GM23248 (cell line): Measurements from ENCODE around the gene DAPK1. TPM values are rescaled to one million over a fixed set of nuclear protein-coding genes. Genes with fewer than 3 reads are reported as not detected.
A peak's percentile ranks its signal among the peaks of the same experiment; 100 is the strongest.

Experiments used
- DNase-seq: peaks from one replicate; pipeline ENCODE4 v3.0.0-alpha.2; 2015
- H2AFZ ChIP-seq: fragments of 200-600 bp; sonication (generic); 2 replicates; pipeline ENCODE4 v1.6.1; 2016; ENCODE audit warnings: antibody characterized with exemption
- H3F3A ChIP-seq: fragments of 200-600 bp; sonication (generic); 2 replicates; pipeline ENCODE4 v1.6.1; 2016; ENCODE audit warnings: mild to moderate bottlenecking, antibody characterized with exemption, mixed run types; ENCODE audit not compliant: insufficient read depth
- H3K27ac ChIP-seq: fragments of 200-600 bp; sonication (generic); 2 replicates; pipeline ENCODE4 v1.5.1; 2016; ENCODE audit warnings: mild to moderate bottlenecking
- H3K27me3 ChIP-seq: fragments of 200-600 bp; sonication (generic); replicated peaks from 2 replicates; pipeline ENCODE4 v1.6.1; 2016; ENCODE audit warnings: mild to moderate bottlenecking; ENCODE audit not compliant: insufficient read depth
- H3K36me3 ChIP-seq: fragments of 200-600 bp; sonication (generic); 2 replicates; pipeline ENCODE4 v1.6.1; 2016; ENCODE audit warnings: low read depth, mild to moderate bottlenecking
- H3K4me1 ChIP-seq: fragments of 200-600 bp; sonication (generic); 2 replicates; pipeline ENCODE4 v1.6.1; 2016; ENCODE audit warnings: mild to moderate bottlenecking; ENCODE audit not compliant: insufficient read depth
- H3K4me2 ChIP-seq: fragments of 200-600 bp; sonication (generic); one replicate; pipeline ENCODE4 v1.6.1; 2016; ENCODE audit warnings: mild to moderate bottlenecking; ENCODE audit not compliant: unreplicated experiment
- H3K4me3 ChIP-seq: fragments of 200-600 bp; sonication (generic); 2 replicates; pipeline ENCODE4 v1.5.1; 2016; ENCODE audit warnings: mild to moderate bottlenecking
- H3K79me2 ChIP-seq: fragments of 200-600 bp; sonication (generic); 2 replicates; pipeline ENCODE4 v1.6.1; 2016; ENCODE audit warnings: mild to moderate bottlenecking; ENCODE audit not compliant: insufficient read depth
- H3K9ac ChIP-seq: fragments of 200-600 bp; sonication (generic); 2 replicates; pipeline ENCODE4 v1.6.1; 2016; ENCODE audit warnings: mild to moderate bottlenecking
- H3K9me2 ChIP-seq: fragments of 200-600 bp; sonication (generic); 2 replicates; pipeline ENCODE4 v1.6.1; 2016; ENCODE audit warnings: mixed run types, mild to moderate bottlenecking, moderate library complexity; ENCODE audit not compliant: insufficient read depth
- H3K9me3 ChIP-seq: fragments of 200-600 bp; sonication (generic); one replicate; pipeline ENCODE4 v1.6.1; 2017; ENCODE audit warnings: low read depth
- H4K20me1 ChIP-seq: fragments of 200-600 bp; sonication (generic); 2 replicates; pipeline ENCODE4 v1.6.0; 2016; ENCODE audit not compliant: insufficient read depth
- EZH2 ChIP-seq: fragments of 200-600 bp; sonication (generic); IDR thresholded peaks from 2 replicates; pipeline ENCODE4 v1.6.1; 2018; ENCODE audit warnings: antibody characterized with exemption, mild to moderate bottlenecking; ENCODE audit not compliant: insufficient read depth, poor library complexity, severe bottlenecking
- EZH2phosphoT487 ChIP-seq: fragments of 200-600 bp; sonication (generic); IDR thresholded peaks from 2 replicates; pipeline ENCODE4 v1.6.1; 2018; ENCODE audit warnings: antibody characterized with exemption, moderate library complexity, mild to moderate bottlenecking, low read depth; ENCODE audit not compliant: insufficient read depth
- WGBS, 2 experiments: methylation state at CpG; one replicate each; pipeline ENCODE4 v1.1.6; 2015 to 2017; ENCODE audit warnings: low lambda C conversion rate in 2 of 2, low coverage in 1 of 2; ENCODE audit errors: missing lambda C conversion rate in 2 of 2; 5-methylcytosine and 5-hydroxymethylcytosine counted together
- in situ Hi-C: fragments of 300-500 bp; cut with MboI; formaldehyde crosslinking; loops from 2 replicates; pipeline ENCODE4 v1.15.0; 2020
- polyA plus RNA-seq: library from polyadenylated mRNA; unstranded; fragments of >200 nt; fragmentation: Nextera tagmentation; extraction: Ambion mirVana; gene quantifications from 2 replicates; pipeline ENCODE4 v1.2.1, GENCODE V29; 2016
- total RNA-seq: library from RNA; depleted of rRNA; stranded (reverse); fragments of >200 nt; shearing (Covaris generic); gene quantifications from 2 replicates; pipeline ENCODE4 v1.2.3, GENCODE V29; 2014

The DAPK1 gene
- total and polyA plus RNA-seq, 2 experiments from 2014 or later: 1.6 to 1.9 TPM

DNA sequence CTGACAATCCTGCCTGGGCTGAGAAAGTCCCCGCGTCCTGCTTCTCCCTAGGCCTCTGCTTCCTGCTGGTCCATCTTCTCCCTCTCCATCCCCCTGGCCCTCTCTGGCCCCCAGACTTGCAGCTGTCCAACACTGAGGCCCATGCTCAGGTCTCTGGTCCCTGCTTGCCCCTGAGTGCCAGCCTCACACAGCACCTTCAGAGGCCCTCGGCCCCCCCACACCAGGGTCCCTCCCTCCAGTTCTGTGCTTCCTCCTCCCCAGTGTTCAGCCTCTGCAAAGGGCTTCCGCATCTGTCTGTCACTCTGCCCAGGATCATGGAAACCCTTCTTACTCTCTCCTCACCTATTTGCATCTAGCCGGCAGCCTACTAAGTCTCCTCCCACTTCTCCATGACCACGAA is 165.9 kb downstream of the DAPK1 start:
- TF ChIP-seq EZH2phosphoT487: no peak
- TF ChIP-seq EZH2: no peak
- no peak for DNase-seq
- Histone ChIP-seq H3K9ac (no peak overlapping the region), H4K20me1 (no peaks in the 10 kb centered on the region), H3K9me3 (no peaks in the 10 kb centered on the region), H2AFZ (no peak overlapping the region), H3K36me3 (no peaks in the 10 kb centered on the region), H3K27me3 (no peaks in the 10 kb centered on the region), H3K79me2 (no peaks in the 10 kb centered on the region), H3K4me3 (no peak overlapping the region), H3K27ac (no peak overlapping the region), H3F3A (0 out of 2 replicates have a peak, but pooled peaks cover 6% of the 10 kb centered on the region), H3K4me1 (no peaks in the 10 kb centered on the region), H3K4me2 (no peak overlapping the region), H3K9me2 (no peaks in the 10 kb centered on the region)
- 63 to 77% methylated on average over 5 to 6 of the region's 6 CpGs for WGBS, 2 experiments
- in situ Hi-C loops: loop anchor here (5.0 to 10.0 kb wide), 2 partner anchors 321 to 1249 kb away; no protein-coding TSS in a partner anchor

DNA sequence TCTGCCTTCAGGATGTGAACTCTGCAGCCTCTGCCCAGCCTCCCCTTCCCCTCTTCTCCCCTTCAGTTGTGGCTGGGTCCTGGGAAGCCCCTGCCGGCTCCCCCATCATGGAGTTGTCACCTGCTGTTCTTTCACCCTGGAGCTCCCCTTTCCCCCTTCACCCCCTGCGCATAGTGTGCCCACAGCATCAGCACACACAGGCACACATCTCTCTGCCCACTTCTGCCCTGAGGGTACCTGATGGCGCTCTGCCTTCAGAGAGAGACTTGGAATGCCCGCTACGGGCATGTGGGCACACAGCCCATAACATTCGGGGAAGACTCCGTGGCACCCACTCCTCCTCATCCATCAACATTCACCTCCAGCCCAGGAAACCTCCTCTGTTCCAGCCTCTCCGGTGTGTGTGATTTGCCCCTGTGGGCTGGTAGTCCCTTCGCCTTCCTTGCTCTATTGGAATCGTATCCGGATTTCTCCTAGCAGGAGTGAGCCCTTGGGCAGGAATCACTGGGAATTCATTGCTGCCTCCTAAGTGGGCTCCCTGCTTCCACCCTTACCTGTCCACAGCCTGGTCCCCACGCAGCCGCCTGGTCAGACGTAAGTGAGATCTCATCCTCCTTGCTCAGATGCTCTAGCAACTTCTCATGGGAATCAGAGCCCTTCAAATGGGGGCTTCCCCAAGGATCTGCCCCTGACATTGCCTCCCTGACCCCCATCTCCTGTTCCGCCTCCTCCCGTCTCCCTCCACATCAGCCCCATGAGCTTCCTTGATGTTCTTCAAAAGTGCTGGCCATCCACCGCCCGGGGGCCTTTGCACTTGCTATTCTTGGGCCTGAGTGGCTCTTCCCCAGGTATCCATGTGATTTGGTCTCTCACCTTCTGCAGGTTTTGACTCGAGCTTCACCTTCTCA is 166.7 kb downstream of the DAPK1 start:
- TF ChIP-seq EZH2phosphoT487 (no peak), EZH2 (no peak)
- 0 out of 2 replicates have a peak, but pooled peaks cover 6% of the 10 kb centered on the region for H3F3A ChIP-seq
- H3K9me2 ChIP-seq: no peaks in the 10 kb centered on the region
- no peak overlapping the region for H3K27ac ChIP-seq
- H3K4me2 ChIP-seq: no peak overlapping the region
- H3K4me1 ChIP-seq: no peaks in the 10 kb centered on the region
- no peaks in the 10 kb centered on the region for H3K9me3 ChIP-seq
- DNase-seq: no peak
- H3K36me3 ChIP-seq: no peaks in the 10 kb centered on the region
- in situ Hi-C loops: loop anchor here (5.0 to 10.0 kb wide), 2 partner anchors 322 to 1250 kb away; no protein-coding TSS in a partner anchor
- 74 to 76% methylated on average over 19 of the region's 19 CpGs for WGBS, 2 experiments
- H3K9ac ChIP-seq: no peak overlapping the region
- H2AFZ ChIP-seq: no peak overlapping the region
- no peaks in the 10 kb centered on the region for H4K20me1 ChIP-seq
- no peak overlapping the region for H3K4me3 ChIP-seq
- no peaks in the 10 kb centered on the region for H3K27me3 ChIP-seq
- no peaks in the 10 kb centered on the region for H3K79me2 ChIP-seq

DNA sequence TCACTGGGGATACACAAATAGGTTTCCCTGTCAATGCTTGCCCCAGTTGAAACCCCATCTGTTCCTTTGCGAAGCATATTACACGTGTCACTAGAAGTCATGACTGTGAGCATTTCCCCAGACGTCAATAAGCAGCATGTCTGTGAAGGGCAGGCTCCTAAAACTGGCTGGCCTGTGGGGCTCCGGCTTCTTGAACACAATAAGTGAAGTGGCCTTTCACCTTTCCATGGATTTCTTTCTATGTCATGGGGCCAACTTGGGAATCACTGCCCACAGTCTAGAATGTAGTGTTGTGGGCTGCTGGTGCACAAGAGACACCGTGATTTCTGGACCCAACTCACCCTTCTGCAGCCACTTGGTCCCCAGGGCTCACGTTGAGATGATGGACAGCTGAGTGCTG is 167.8 kb downstream of the DAPK1 start:
- Histone ChIP-seq H2AFZ (no peak overlapping the region), H4K20me1 (no peaks in the 10 kb centered on the region), H3K9me2 (no peaks in the 10 kb centered on the region), H3K9ac (no peak overlapping the region), H3K79me2 (no peaks in the 10 kb centered on the region), H3K36me3 (no peaks in the 10 kb centered on the region), H3K4me1 (no peaks in the 10 kb centered on the region), H3F3A (0 out of 2 replicates have a peak, but pooled peaks cover 6% of the 10 kb centered on the region), H3K27ac (no peak overlapping the region), H3K27me3 (no peaks in the 10 kb centered on the region), H3K4me2 (no peak overlapping the region), H3K9me3 (no peaks in the 10 kb centered on the region), H3K4me3 (no peak overlapping the region)
- DNase-seq: no peak
- in situ Hi-C loops: loop anchor here (10.0 kb wide), 1 partner anchor 1251 kb away; no protein-coding TSS in a partner anchor
- 60 to 62% methylated on average over 6 of the region's 6 CpGs for WGBS, 2 experiments
- no peak for TF ChIP-seq EZH2phosphoT487
- TF ChIP-seq EZH2: no peak

DNA sequence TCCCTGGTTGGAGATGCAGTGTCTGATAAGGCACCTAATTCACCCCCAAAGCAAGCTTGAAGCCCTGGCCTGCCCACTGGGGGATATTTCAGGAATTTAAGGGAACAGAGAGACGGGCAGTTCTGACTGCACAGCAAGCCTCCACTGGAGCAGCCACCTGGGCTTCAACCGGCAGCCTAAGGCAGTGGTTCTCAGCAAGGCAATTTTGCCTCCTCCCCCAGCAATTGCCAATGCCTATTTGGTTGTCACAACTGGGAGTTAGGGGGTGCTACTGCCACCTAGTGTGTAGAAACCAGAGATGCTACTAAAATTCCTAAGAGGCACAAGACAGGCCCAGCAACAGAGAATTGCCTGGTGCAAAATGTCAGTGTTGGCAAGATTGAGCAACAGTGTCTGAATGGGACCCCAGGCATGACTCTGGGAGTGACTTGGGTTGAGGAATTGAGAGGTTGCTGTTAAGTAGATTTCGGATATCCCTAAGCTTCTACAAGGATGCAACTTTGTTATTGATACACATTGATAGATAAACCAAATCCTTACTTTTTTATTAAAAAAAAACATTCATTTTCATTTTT is 169.6 kb downstream of the DAPK1 start:
- 0 out of 2 replicates have a peak, but pooled peaks cover under 1% of the 10 kb centered on the region for H3F3A ChIP-seq
- no peak overlapping the region for H3K4me3 ChIP-seq
- TF ChIP-seq EZH2 (no peak), EZH2phosphoT487 (no peak)
- H3K4me2 ChIP-seq: no peak overlapping the region
- peak; percentile 20 for DNase-seq
- in situ Hi-C loops: loop anchor here (10.0 kb wide), 1 partner anchor 1252 kb away; no protein-coding TSS in a partner anchor
- H3K27ac ChIP-seq: no peak overlapping the region
- no peaks in the 10 kb centered on the region for H3K79me2 ChIP-seq
- no peaks in the 10 kb centered on the region for H4K20me1 ChIP-seq
- no peaks in the 10 kb centered on the region for H3K9me3 ChIP-seq
- no peak overlapping the region for H3K9ac ChIP-seq
- H3K27me3 ChIP-seq: 0 out of 2 replicates have a peak, but pooled peaks cover 3% of the 10 kb centered on the region
- WGBS, 2 experiments: 52 to 56% methylated on average over 3 of the region's 3 CpGs
- H3K36me3 ChIP-seq: no peaks in the 10 kb centered on the region
- H3K9me2 ChIP-seq: no peaks in the 10 kb centered on the region
- no peak overlapping the region for H2AFZ ChIP-seq
- H3K4me1 ChIP-seq: no peaks in the 10 kb centered on the region
